HEK293T (cell line): ENCODE results near the gene UBALD2.

Experiments
- ARNT ChIP-seq: fragments of 450-650 bp; IDR thresholded peaks from 2 replicates; pipeline ENCODE4 v1.6.1; 2017; ENCODE audit warnings: mild to moderate bottlenecking
- ELF4 ChIP-seq: fragments of 450-650 bp; IDR thresholded peaks from 2 replicates; pipeline ENCODE4 v1.6.1; 2017; ENCODE audit warnings: antibody characterized with exemption
- FOXA1 ChIP-seq: fragments of 450-650 bp; IDR thresholded peaks from 2 replicates; pipeline ENCODE4 v1.6.1; 2016; ENCODE audit warnings: mild to moderate bottlenecking
- HDGF ChIP-seq: fragments of 450-650 bp; IDR thresholded peaks from 2 replicates; pipeline ENCODE4 v1.6.1; 2017; ENCODE audit warnings: antibody characterized with exemption, borderline replicate concordance
- NFRKB ChIP-seq: fragments of 450-650 bp; IDR thresholded peaks from 2 replicates; pipeline ENCODE4 v1.6.1; 2016; ENCODE audit warnings: mild to moderate bottlenecking, moderate library complexity
- SP1 ChIP-seq: fragments of 450-650 bp; IDR thresholded peaks from 2 replicates; pipeline ENCODE4 v1.6.1; 2017
- TARDBP ChIP-seq: fragments of 450-650 bp; IDR thresholded peaks from 2 replicates; pipeline ENCODE4 v1.6.1; 2016

- TF ChIP-seq SP1: no peak
- no peak for TF ChIP-seq NFRKB
- TF ChIP-seq FOXA1: no peak
- TF ChIP-seq HDGF: no peak
- TF ChIP-seq ARNT: no peak
- TF ChIP-seq TARDBP: no peak
- no peak for TF ChIP-seq ELF4
Measured at GRCh38 chr17:76279742-76280287, 14.7 kb downstream of the UBALD2 start.
